Activated B cell treated with CpG ODN at 0.5 μM for 24 hours (primary cell): Measurements from ENCODE around the gene PWWP2B. TPM values are rescaled to one million over a fixed set of nuclear protein-coding genes. Genes with fewer than 3 reads are reported as not detected.

Experiments used
- ATAC-seq: fragments of 200-7000 bp; cut with Tn5 transposase; one replicate; pipeline ENCODE4 v1.10.0; 2021; ENCODE audit warnings: low read depth, mild to moderate bottlenecking, moderate library complexity
- CTCF ChIA-PET: fragments of 350-600 bp; sonication (Branson Sonifier 250); formaldehyde crosslinking; loops from one replicate; lab custom pipeline; 2021; ENCODE audit warnings: antibody characterized with exemption; lab: Charles Lee
- POLR2A ChIA-PET: fragments of 350-600 bp; sonication (Branson Sonifier 250); formaldehyde crosslinking; loops from one replicate; lab custom pipeline; 2021; ENCODE audit warnings: antibody characterized with exemption; lab: Charles Lee
- DNase-seq: peaks from one replicate; pipeline ENCODE4 v3.0.0; 2022
- H3K27ac Mint-ChIP-seq: one replicate; pipeline ENCODE4 v1.8.0; 2020; ENCODE audit warnings: mixed read lengths
- H3K27me3 Mint-ChIP-seq: one replicate; pipeline ENCODE4 v1.8.0; 2021; ENCODE audit warnings: mixed read lengths
- H3K36me3 Mint-ChIP-seq: one replicate; pipeline ENCODE4 v1.8.0; 2021; ENCODE audit warnings: low read depth, mixed read lengths
- H3K4me1 Mint-ChIP-seq: one replicate; pipeline ENCODE4 v1.8.0; 2021; ENCODE audit warnings: mixed read lengths
- H3K4me3 Mint-ChIP-seq: one replicate; pipeline ENCODE4 v1.8.0; 2020; ENCODE audit warnings: mild to moderate bottlenecking, mixed read lengths
- H3K9me3 Mint-ChIP-seq: one replicate; pipeline ENCODE4 v1.8.0; 2020; ENCODE audit warnings: mixed read lengths
- intact Hi-C: fragments of 100-400 bp; cut with micrococcal nuclease; formaldehyde crosslinking; loops from one replicate; pipeline ENCODE4 v1.15.1; 2024
- total RNA-seq: library from RNA; stranded (reverse); gene quantifications from 2 replicates; pipeline ENCODE4 v1.2.3, GENCODE V29; 2022
- TF ChIP-seq, protein P1 (sequence below): fragments of 200-600 bp; IDR thresholded peaks from one replicate; pipeline ENCODE4 v1.8.0; 2022; ENCODE audit warnings: antibody characterized with exemption, mild to moderate bottlenecking

PWWP2B gene
- total RNA-seq, 1 donor from 2014 or later: 13.4 TPM

DNA sequence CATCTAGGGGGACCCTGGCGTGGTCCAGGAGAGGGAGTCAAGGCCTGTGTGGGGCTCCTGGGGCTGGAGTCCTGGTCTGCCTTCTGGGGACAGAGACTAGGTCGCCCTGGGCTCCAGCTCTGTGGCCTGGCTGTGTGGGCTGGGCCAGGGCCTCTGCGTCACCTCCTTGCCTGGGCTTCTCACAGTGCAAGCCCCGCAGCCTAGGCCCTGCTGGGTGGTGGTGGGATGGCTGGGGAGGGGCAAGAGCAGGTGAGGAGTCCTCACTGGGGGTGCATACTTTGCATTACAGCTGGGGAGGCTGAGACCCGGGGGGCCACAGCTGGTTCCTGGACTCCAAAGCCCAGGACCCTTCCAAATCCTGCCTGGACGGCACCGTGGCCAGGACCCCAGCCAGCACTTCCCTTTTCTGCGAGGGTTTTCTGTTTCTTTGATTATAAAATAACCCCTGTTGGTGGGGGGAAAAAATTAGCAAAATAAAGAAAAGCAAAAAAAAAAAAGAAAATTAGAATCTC, 23.5 kb downstream of the PWWP2B start:
- POLR2A ChIA-PET: interaction anchor here (1.0 to 6.0 kb wide), 8 partner anchors 9 to 119 kb away, joined by 3 to 41 read pairs (median 4); partner anchors contain the start of gene PWWP2B
- Mint-ChIP-seq H3K36me3 (peaks cover under 1% of the 10 kb centered on the region), H3K9me3 (no peaks in the 10 kb centered on the region), H3K27me3 (no peaks in the 10 kb centered on the region), H3K4me3 (peak overlapping the region; percentile 38), H3K27ac (peak overlapping the region; percentile 86), H3K4me1 (peaks cover 65% of the 10 kb centered on the region)
- DNase-seq (peak; percentile 44), ATAC-seq (peak; percentile 16)
- CTCF ChIA-PET: interaction anchor here (0.7 to 3.2 kb wide), 3 partner anchors 21 to 26 kb away, joined by 3 to 15 read pairs (median 4); no protein-coding TSS in a partner anchor
- TF ChIP-seq, protein P1, sequence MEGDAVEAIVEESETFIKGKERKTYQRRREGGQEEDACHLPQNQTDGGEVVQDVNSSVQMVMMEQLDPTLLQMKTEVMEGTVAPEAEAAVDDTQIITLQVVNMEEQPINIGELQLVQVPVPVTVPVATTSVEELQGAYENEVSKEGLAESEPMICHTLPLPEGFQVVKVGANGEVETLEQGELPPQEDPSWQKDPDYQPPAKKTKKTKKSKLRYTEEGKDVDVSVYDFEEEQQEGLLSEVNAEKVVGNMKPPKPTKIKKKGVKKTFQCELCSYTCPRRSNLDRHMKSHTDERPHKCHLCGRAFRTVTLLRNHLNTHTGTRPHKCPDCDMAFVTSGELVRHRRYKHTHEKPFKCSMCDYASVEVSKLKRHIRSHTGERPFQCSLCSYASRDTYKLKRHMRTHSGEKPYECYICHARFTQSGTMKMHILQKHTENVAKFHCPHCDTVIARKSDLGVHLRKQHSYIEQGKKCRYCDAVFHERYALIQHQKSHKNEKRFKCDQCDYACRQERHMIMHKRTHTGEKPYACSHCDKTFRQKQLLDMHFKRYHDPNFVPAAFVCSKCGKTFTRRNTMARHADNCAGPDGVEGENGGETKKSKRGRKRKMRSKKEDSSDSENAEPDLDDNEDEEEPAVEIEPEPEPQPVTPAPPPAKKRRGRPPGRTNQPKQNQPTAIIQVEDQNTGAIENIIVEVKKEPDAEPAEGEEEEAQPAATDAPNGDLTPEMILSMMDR: no peak
- intact Hi-C loops: loop anchor here (5.0 kb wide), 1 partner anchor 33 kb away; no protein-coding TSS in a partner anchor

DNA sequence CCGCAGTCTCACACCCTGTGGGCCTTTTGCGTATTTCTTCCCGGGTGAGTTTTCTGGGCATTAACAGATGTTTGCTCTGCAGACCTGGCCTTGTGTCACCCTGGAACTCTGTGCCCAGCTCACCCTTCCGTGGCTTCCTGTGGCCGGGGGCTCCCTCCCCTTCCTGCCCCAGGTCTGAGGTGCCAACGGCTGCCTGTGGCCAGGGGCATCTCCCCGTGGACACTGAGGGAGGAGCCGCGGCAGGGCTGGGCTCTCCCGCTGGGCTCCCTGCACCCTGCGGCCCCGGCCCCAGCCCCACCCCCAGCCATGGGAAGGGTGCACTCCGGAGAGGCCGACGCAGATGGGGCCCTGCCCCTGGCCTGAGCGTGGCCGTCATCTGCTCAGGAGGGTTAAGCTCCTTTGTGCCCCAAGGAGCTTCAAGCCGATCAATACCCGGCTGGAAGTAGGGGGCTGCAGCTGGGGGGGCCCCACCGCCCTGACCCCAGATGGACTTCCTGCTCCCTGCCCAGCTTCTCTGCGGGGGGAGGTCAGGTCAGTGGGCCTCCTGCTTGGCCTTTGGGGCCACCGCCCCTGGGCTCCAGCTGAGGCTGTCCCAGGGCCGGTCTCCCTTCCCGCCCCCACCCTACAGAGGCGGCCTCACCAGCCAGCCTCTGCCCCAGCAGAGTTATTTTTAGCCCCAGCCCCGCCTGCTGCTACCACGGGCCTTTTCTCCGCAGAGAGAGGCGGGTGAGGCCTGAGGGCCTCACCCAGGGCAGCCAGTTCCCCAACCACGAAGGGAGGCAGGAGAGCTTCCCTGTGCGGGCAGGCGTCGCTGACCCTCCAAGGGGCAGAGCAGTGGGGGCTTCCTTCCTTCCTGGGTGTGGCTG, 24.2 kb downstream of the PWWP2B start:
- Mint-ChIP-seq H3K27me3 (no peaks in the 10 kb centered on the region), H3K9me3 (no peaks in the 10 kb centered on the region), H3K36me3 (no peaks in the 10 kb centered on the region), H3K4me1 (peaks cover 62% of the 10 kb centered on the region), H3K4me3 (peak overlapping the region; percentile 38), H3K27ac (peak overlapping the region; percentile 86)
- ChIA-PET POLR2A (interaction anchor here (0.6 to 6.0 kb wide), 13 partner anchors 8 to 194 kb away, joined by 3 to 41 read pairs (median 4); partner anchors contain the start of gene PWWP2B), CTCF (interaction anchor here (0.7 to 3.2 kb wide), 5 partner anchors 13 to 25 kb away, joined by 3 to 15 read pairs (median 4); no protein-coding TSS in a partner anchor)
- DNase-seq: no peak
- ATAC-seq: peak; percentile 46
- intact Hi-C loops: loop anchor here (1.0 to 5.0 kb wide), 4 partner anchors 13 to 34 kb away; partner anchors contain the start of gene PWWP2B
- TF ChIP-seq, protein P1: no peak

DNA sequence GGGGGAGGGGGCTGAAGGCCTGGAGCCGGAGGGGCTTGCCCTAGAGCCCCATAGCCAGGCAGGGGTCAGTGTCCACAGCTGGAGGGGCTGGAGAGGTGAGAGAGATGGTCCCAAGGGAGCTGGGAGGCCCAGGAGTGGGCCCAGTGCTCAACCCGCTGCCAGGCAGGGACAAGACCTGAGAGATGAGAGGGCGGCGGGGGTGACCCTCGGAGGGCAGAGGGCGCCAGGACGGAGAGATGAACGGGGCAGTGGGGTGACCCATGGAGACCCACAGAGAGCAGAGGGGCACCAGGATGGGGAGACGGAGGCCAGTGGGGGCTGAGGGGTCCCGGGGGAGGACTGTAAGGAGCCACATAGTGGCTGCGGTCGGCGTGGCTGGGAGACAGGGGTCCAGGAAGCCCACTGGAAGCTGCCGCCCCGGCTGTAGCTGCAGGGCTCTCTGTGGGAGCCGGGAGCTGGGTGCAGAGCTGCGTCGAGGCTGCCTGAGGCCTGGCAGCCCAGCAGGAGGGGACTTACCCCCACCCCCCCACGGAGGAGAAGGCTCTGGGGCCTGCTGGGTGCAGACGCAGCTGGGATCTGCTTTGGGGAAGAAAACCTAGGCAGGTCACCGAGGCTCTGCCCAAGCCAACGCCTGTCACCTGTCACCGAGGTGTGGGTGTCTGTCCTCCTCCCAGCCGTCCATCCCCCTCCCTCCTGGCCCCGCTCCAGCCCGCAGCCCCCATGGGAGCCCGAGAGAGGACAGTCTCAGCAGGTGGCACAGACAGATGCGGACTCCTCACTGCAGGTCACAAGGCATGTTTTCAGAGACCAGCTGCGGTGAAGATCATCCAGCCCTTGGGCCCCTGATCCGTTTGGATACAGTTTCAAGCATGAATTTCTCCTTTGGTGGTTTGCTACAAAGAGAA, 25.1 kb downstream of the PWWP2B start:
- TF ChIP-seq, protein P1: no peak
- Mint-ChIP-seq H3K27ac (peak overlapping the region; percentile 86), H3K4me1 (peaks cover 61% of the 10 kb centered on the region), H3K36me3 (no peaks in the 10 kb centered on the region), H3K9me3 (no peaks in the 10 kb centered on the region), H3K4me3 (peak overlapping the region; percentile 62), H3K27me3 (no peaks in the 10 kb centered on the region)
- DNase-seq (peak; percentile 67), ATAC-seq (peak; percentile 36)
- ChIA-PET CTCF (interaction anchor here (1.1 to 3.2 kb wide), 5 partner anchors 14 to 24 kb away, joined by 3 to 15 read pairs (median 4); no protein-coding TSS in a partner anchor), POLR2A (interaction anchor here (0.6 to 6.0 kb wide), 13 partner anchors 7 to 150 kb away, joined by 3 to 41 read pairs (median 4); partner anchors contain the start of gene PWWP2B)
- intact Hi-C loops: loop anchor here (1.0 to 5.0 kb wide), 5 partner anchors 12 to 35 kb away; partner anchors contain the start of gene PWWP2B

DNA sequence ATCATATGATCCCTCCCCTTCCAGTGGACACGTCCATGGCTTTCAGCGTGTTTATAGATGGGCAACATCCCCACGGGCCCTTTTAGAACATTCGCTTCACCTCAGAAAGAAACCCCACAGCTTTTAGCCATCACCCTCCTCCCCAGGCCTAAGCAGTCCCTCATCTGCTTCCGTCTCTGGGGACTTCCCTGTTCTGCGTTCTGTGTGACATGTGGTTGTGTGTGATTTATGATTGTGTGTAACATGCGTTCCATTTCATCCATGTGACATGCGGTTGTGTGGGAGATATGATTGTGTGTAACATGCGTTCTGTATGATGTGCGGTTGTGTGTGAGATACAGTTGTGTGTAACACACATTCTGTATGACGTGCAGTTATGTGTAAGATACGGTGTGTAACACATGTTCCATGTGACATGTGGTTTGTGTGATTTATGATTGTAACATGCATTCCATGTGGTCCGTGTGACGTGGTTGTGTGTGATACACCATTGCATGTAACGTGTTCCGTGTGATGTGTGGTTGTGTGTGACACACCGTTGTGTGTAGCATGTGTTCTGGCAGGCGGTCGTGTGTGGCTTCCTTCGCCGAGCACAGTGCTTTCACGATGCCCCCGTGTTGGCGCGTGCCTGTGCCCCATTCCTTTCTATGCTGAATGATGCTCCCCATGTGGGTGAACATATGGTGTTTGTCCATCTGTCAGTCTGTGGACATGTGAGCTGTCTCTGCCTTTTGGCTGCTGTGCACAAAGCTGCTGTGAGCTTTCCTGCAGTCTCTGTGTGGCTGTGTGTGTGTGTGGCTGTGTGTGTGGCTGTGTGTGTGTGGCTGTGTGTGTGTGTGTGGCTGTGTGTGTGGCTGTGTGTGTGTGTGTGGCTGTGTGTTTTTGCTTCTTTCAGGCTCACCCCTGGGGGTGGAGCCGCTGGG, 26.2 kb downstream of the PWWP2B start:
- ATAC-seq (peak; percentile 26), DNase-seq (no peak)
- peak overlapping the region; percentile 86 for H3K27ac Mint-ChIP-seq
- peak overlapping the region; percentile 62 for H3K4me3 Mint-ChIP-seq
- CTCF ChIA-PET: interaction anchor here (1.2 to 3.2 kb wide), 2 partner anchors 20 to 23 kb away, joined by 6 to 15 read pairs; no protein-coding TSS in a partner anchor
- no peaks in the 10 kb centered on the region for H3K36me3 Mint-ChIP-seq
- POLR2A ChIA-PET: interaction anchor here (0.6 to 6.0 kb wide), 10 partner anchors 11 to 149 kb away, joined by 3 to 41 read pairs (median 4); partner anchors contain the start of gene PWWP2B
- peaks cover 52% of the 10 kb centered on the region for H3K4me1 Mint-ChIP-seq
- TF ChIP-seq, protein P1: no peak
- intact Hi-C loops: loop anchor here (1.0 to 5.0 kb wide), 2 partner anchors 20 to 36 kb away; no protein-coding TSS in a partner anchor
- H3K27me3 Mint-ChIP-seq: no peaks in the 10 kb centered on the region
- no peaks in the 10 kb centered on the region for H3K9me3 Mint-ChIP-seq
